Cardiac septum (tissue), 1 donor: Measurements from ENCODE around the gene PDAP1. TPM values are rescaled to one million over a fixed set of nuclear protein-coding genes. Genes with fewer than 3 reads are reported as not detected.
A peak's percentile ranks its signal among the peaks of the same experiment; 100 is the strongest.
"Not testable (repeated sequence)": the region's sequence is repeated elsewhere in the genome, so short reads cannot be mapped to it uniquely, and the experiment has no call there.

Experiments used
- DNase-seq: peaks from one replicate; pipeline ENCODE4 v3.0.0-alpha.2; 2020; ENCODE audit warnings: low spot score
- intact Hi-C: fragments of 100-400 bp; cut with DNase I; formaldehyde crosslinking; loops from one replicate; pipeline ENCODE4 v1.14.0; 2022
- long read RNA-seq: library from polyadenylated mRNA; unstranded; transcript quantifications from one replicate; pipeline ENCODE4 v2.0.0, GENCODE V29; 2021
- total RNA-seq: library from RNA; stranded (reverse); fragmentation: NEBNext Ultra II Directional; extraction: Animal tissue kit (Norgen Biotek cat#: 25700); gene quantifications from one replicate; pipeline ENCODE4 v1.2.1, GENCODE V29; 2021
- donor health status: DM: no; HTN: no; CAD: no.

PDAP1 gene
- 95.6 TPM for total RNA-seq
- long read RNA-seq, transcript PDAP1-201 (6 exons, 2,546 nt) = major isoform, 62 of 91 reads
- long read RNA-seq, partial matches to known transcripts = 6 of 91 reads
- long read RNA-seq, other reads (novel, unspliced or antisense) = 21 of 91 reads

DNA sequence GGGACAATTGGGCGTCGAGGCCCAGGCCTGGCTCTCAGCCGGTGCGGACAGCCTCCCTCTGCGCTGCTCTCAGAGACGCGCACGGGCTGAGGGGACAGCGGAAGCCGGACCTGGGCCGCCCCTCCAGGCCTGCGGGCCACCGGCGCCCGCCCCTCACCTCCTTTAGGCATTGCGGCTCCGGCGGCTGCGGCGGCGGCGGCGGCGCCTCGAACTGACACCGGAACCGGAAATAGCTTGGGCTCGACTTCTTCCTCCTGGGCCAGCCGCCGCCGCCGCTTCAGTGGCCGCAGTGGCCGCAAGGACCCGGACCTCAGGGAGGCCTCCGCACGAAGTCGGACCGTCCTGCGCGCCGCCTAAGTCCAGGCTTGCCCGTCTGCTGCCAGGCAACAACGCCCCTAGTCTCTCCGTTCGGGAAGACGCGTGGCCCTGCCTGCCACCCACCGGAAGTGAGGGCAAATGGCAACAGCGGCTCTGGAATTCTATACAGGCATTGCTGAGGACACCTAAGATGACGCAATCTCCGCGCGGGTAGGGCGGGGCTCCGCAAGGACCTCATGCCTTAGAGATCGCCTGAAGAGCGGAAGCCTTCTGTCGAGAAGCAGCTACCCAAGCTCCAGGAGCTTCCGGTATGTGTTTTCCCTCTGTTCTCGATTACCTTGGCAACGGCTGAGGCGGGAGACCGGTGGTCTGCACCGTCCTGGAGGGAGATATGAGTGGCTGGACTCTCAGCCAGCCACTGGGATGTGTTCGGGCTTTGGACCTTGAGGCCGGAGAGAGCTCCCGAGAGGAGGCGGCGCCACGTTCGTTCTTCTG lies at the start of gene PDAP1, which contains the start of gene BUD31:
PDAP1 (minus strand) TSS at position 219 of the 813 bp plus-strand sequence; CDS start at position 170, 49 bp downstream.
BUD31 (plus strand) TSS at position 591 of the 813 bp plus-strand sequence. CDS start 2,124 bp downstream, outside the sequence.
- peak; percentile 97 for DNase-seq
- intact Hi-C loops = loop anchor here (2.0 kb wide), 1 partner anchor 34 kb away; the partner anchor contains the start of gene ARPC1B

DNA sequence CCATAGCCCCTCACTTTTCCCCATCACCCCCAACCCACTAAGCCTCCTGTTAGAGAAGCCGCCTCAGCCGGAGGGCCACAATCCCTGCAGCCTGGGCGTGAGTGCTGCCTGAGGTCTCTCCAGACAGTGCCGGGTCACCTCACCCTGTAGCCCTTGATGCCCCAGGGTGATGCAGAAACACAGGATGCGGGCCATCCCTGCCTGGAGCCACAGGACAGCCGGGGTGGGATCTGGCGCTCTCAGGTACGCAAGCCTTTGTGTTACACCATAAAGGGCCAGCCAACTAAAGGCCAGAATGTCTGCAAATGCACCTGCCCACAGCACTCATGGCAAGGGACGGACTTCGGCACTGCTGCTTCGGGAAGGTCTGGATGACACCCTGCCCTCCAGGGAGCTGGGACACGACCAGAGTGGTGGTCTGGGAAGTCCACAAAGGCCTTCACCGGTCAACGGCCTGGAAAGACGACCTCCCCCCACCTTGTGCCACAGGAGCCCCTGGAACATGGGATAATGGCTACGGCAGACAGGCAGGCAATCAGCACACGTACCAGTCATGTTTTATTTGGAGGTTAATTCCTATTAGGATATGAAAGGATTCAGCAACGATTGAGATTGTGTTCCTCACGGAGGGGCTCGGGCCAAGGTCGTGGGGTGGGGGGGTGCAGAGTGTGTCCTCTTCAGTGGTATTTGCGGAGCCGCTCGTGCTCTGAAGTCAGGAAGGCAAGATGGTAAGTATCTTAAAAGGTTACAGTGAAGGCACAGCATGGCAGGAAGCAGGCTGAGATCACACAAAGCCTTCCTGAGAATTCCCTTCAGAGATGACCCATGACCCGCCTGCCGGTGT lies 49.5 kb upstream of the PDAP1 start:
- no peak for DNase-seq
- intact Hi-C loops = no loop called here

DNA sequence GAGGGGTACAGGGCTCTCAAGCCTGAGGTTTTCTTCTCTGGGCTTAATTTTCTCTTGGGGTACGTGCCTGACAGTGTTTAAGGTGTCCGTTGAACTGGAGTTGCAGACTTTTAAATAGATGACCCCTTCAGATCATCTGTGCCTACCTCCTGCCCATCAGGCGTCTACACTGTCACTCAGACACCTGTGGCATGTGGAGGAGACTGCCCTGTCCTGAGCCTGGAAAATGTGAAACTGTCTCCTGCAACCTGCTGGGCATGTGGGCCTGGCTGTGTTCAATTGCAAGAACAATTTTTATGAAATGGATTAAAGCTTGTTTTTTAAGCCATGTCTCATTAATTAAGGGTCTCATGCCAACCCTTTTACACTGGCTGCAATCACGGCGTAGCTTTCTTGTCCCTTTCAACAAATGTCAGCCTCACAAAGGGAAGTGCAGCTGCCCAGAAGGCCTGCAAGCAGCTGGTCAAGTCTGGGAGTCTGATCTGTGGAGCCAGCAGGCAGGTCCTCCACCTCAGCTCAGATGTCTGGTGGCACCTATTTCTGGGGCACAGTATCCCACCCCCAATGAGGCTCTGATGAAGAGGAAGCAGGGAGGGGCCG lies 48.8 kb upstream of the PDAP1 start:
- DNase-seq = no peak
- intact Hi-C loops = no loop called here

DNA sequence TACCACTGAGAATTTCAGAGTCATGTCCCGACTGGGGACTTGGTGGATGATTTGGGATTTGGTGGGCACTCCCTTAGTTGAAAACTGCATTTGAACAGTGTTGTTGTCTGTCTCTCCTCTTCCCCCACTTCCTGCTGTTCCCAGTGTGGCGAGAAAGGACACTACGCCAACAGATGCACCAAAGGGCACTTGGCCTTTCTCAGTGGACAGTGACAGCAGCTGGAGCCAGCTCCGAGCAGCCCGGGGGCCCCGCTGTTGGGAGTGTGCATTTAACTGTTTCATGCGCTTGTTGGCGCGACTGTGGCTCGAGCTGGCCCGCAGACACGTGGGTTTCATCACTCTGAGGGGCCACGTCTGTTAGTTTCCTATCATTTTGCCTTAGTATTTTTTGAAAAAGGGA lies 47.9 kb upstream of the PDAP1 start:
- no peak for DNase-seq
- intact Hi-C loops = no loop called here

DNA sequence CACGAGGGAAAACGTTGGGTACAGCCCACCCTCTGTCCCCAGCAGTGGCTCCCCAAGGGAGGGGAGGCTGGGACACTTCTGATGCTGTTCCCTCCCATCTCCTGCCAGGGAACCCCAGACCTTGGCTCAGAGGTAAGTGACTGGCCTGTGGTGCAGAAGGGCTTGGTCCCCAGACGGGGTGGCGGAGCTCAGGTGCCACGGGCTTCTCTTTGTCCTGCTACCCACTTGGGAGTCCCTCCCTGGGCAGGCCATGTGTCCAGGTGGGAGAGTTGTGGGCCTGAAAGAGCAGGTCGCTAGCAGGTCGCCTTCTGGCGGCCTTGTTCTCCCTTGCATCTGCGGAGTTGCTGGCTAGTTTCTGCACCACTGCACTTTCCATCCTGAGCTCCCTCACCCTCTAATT lies 47.5 kb upstream of the PDAP1 start:
- intact Hi-C loops = no loop called here
- DNase-seq = no peak

- DNase-seq = no peak
Measured at GRCh38 chr7:99453105-99453504, 44.7 kb upstream of the PDAP1 start.

DNA sequence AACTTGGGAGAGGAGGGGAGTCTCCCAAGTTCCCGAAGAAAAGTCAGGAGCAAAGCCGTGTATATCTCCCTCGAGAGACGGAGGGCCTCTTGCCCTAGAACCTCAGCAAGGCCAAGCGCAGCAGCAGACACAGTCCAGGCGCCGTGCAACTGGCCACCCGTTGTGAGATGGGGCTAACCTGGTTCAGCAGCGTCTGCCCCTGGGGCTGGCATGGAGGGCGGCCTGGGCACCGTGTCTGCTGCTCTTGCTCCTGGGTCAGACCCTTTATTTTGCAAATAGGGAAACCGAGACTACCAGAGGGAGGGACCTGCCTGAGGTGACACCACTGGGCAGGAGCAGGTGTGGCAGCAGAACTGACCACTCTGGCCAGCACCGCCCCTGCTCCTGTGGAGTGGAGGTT lies 44.1 kb upstream of the PDAP1 start:
- DNase-seq = no peak
- intact Hi-C loops = no loop called here

More at GRCh38 chr7:99453105-99453504, 44.7 kb upstream of the PDAP1 start:
- intact Hi-C loops = no loop called here

DNA sequence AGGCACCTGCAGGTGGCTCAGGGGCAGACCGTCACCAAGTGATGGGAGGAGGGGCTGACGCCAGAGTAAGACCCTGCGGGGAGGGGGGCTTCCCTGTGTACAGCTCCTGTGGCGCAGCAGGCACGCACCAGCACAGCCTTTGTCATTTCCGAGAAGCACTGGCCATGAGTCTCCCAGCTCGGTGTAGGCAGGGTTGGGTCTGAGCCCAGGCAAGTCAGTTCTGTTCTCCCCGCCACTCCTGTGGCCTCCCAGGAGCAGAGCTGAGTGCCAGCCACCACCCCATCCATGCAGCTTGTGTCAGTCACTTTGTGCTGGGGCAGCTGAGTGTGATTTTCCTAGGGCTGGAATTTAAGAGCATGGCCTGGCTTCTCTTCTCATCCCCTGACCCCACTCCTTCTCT lies 43.5 kb upstream of the PDAP1 start:
- DNase-seq = no peak
- intact Hi-C loops = no loop called here

- intact Hi-C loops = no loop called here
- no peak for DNase-seq
Measured at GRCh38 chr7:99449326-99449725, 40.9 kb upstream of the PDAP1 start.

DNA sequence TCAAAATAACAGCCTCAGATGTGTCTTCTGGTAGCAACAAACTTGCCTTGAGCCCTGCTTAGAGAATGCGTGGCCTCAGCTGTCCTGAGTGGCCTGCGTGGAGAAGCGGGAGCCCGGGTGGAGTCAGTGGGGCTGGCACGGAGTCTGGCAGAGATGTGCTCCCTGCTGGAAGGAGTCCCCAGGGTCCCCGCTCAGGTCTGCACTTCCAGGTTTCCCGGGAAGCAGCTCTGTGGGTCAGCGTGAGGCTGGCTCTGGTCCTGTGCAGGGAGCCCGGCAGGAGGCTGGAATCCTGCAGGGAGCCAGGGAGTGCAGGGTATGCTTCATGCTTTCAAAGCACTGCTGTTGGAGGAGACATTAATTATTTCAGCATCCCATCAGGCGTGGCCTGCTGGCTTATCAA lies 40.5 kb upstream of the PDAP1 start:
- DNase-seq = no peak
- intact Hi-C loops = no loop called here

GRCh38 chr7:99447943-99448342 lies 39.5 kb upstream of the PDAP1 start:
- DNase-seq = no peak

DNA sequence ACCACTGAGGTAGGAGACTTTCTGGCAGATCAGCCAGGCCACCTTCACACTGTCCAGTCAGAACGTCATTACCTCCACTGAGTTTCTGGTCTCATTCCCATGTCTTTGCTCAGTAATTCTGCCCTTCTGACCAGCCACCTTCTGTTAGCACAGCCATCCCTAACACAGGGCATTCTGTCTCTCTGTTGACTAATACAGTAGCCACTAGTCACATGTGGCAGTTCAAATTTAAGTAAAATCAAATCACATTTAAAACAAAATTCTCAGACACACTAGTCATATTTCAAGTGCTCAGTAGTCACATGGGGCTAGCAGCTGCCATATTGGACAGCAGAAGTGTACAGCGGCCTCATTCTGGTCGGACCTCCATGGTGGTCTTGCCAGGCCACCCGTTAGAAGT lies 37.7 kb upstream of the PDAP1 start:
- no peak for DNase-seq
- intact Hi-C loops = no loop called here

More at GRCh38 chr7:99447943-99448342, 39.5 kb upstream of the PDAP1 start:
- intact Hi-C loops = no loop called here

GRCh38 chr7:99440195-99440594 lies 31.8 kb upstream of the PDAP1 start:
- intact Hi-C loops = no loop called here
- DNase-seq = no peak

DNA sequence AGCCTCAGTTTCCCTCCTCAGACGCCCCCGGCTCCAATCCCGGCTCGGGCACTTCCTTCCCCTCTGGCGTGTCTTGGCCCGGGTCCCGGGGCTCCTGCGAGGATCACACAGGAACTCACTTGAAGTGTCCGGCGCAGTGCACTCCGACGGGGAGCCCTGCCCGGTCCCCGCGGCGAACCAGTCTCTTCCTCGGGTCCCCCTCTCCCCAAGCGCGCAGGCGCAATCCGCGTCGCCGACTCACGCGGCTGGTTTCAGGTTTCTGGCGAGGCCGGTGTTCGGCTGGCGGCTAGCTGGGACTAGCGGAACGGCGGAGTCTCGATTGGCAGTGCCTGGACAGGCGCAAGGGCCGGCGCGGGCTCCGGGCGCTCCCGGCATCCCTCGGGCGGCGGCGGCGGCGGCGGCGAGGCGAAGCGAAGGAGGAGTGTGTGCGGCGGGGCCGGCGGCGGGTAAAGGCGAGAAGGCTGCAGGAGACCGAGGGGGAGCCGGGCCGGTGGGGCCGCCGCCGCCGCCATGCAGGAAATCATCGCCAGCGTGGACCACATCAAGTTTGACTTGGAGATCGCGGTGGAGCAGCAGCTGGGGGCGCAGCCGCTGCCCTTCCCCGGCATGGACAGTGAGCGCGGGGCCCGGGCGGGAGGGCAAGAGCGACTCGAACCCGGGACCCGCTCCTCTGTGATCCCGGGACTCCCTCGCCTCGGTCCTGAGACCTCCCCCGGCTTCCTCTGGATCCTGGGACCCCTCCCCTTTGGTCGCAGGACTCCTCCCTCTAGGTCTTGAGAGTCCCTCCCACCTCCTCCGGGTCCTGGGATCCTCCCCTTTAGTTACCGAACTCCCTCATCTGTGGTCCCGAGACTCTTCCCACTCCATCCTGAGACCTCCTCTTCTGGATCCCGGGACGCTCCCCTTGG lies 30.4 kb upstream of the PDAP1 start, which contains the start of the genes CPSF4 and PTCD1:
CPSF4 (plus strand) TSS at position 371 of the 908 bp plus-strand sequence; CDS start at position 511, 140 bp downstream.
PTCD1 (minus strand) TSS at position 226 of the 908 bp plus-strand sequence. CDS start 3,556 bp downstream, outside the sequence.
- intact Hi-C loops = loop anchor here (1.0 kb wide), 1 partner anchor 27 kb away; the partner anchor contains the start of gene ATP5MF
- peak; percentile 98 for DNase-seq

DNA sequence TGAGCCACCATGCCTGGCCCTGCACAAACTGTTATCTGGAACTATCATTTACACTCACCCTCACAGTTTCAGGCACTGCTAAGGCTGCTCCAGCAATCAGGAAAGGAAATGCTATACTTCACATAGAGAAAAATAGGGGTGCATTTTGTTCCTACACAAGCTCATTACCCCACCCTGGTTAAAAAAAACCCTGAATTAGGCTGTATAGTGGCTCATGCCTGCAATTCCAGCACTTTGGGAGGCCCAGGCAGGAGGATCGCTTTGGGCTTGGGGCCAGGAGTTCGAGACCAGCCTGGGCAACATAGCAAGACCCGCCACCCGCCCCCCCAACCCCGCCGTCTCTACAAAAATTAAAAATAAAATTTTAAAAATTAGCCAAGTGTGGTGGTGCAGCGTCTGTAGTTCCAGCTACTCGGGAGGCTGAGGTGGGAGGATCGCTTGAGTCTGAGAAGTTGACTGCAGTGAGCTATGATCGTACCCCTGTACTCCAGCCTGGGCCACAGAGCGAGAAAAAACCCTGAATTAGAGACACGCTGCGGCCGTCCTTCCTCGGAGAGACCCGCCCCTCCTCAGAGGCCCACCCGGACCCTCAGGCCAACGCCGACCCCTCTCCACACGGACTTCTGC lies 29.7 kb upstream of the PDAP1 start:
- intact Hi-C loops = loop anchor here (1.0 kb wide), 1 partner anchor 28 kb away; the partner anchor contains the start of gene ATP5MF
- DNase-seq = no peak

GRCh38 chr7:99433158-99433557 lies 24.8 kb upstream of the PDAP1 start:
- DNase-seq = no peak
- intact Hi-C loops = no loop called here

GRCh38 chr7:99431756-99432540 lies 23.6 kb upstream of the PDAP1 start:
- DNase-seq, intact Hi-C loops: not testable (repeated sequence)
